ENCODE data around the gene SH3PXD2A. TPM values are rescaled to one million over a fixed set of nuclear protein-coding genes. Genes with fewer than 3 reads are reported as not detected.
"Not testable (repeated sequence)": the region's sequence is repeated elsewhere in the genome, so short reads cannot be mapped to it uniquely, and the experiment has no call there.

Gene SH3PXD2A
- total and polyA plus RNA-seq, 3 experiments from 2014 or later, result 0.48 to 8.0 (median 7.7) TPM

GRCh38 chr10:103606097-103606438, 249.3 kb downstream of the SH3PXD2A start:
- not testable (repeated sequence) for H3K9me3 ChIP-seq (ENCODE audit: low read length); H3K36me3 ChIP-seq (ENCODE audit: insufficient read depth, low read length); H3K27me3 Mint-ChIP-seq; H3K4me3 ChIP-seq (ENCODE audit: low read length); H3K4me3 Mint-ChIP-seq; DNase-seq; H3K4me1 Mint-ChIP-seq; H3K27me3 ChIP-seq (ENCODE audit: insufficient read depth, low read length, poor library complexity, severe bottlenecking); H3K4me1 ChIP-seq (ENCODE audit: insufficient read depth, low read length); H3K9me3 Mint-ChIP-seq; H3K27ac ChIP-seq (ENCODE audit: low read depth, low read length)
- ChIA-PET POLR2A (interaction anchor here (0.6 to 0.7 kb wide), 3 partner anchors 10 to 745 kb away, joined by 3 to 5 read pairs (median 4); no protein-coding TSS in a partner anchor), CTCF (interaction anchor here (0.8 to 2.6 kb wide), 9 partner anchors 8 to 246 kb away, joined by 3 to 55 read pairs (median 4); no protein-coding TSS in a partner anchor)
- peaks cover 0 to 34% (median 2%) of the 10 kb centered on the region in 3 donors for H3K36me3 Mint-ChIP-seq
- peak overlapping the region in 1 of 8 donors; percentile 42 for H3K27ac Mint-ChIP-seq

- Mint-ChIP-seq H3K4me1 (no peaks in the 10 kb centered on the region), H3K36me3 (peaks cover 0 to 31% (median 0%) of the 10 kb centered on the region in 3 donors), H3K27ac (peak overlapping the region in 2 of 8 donors; percentile 42 to 61), H3K27me3 (peaks cover 0 to 3% of the 10 kb centered on the region in 2 donors), H3K4me3 (no peak overlapping the region), H3K9me3 (no peaks in the 10 kb centered on the region)
- DNase-seq, result peak; percentile 10 to 61 (median 24)
- ChIA-PET POLR2A (no interaction called here), CTCF (interaction anchor here (0.8 to 2.6 kb wide), 12 partner anchors 9 to 246 kb away, joined by 3 to 55 read pairs (median 4); no protein-coding TSS in a partner anchor)
- no peak overlapping the region for H3K4me3 ChIP-seq (ENCODE audit: low read length)
- H3K9me3 ChIP-seq (ENCODE audit: low read length), result no peaks in the 10 kb centered on the region
- no peaks in the 10 kb centered on the region for H3K27me3 ChIP-seq (ENCODE audit: insufficient read depth, low read length, poor library complexity, severe bottlenecking)
- no peaks in the 10 kb centered on the region for H3K4me1 ChIP-seq (ENCODE audit: insufficient read depth, low read length)
- H3K27ac ChIP-seq (ENCODE audit: low read depth, low read length), result no peak overlapping the region
- no peaks in the 10 kb centered on the region for H3K36me3 ChIP-seq (ENCODE audit: insufficient read depth, low read length)
Measured at GRCh38 chr10:103605359-103606096, 249.8 kb downstream of the SH3PXD2A start.

DNA sequence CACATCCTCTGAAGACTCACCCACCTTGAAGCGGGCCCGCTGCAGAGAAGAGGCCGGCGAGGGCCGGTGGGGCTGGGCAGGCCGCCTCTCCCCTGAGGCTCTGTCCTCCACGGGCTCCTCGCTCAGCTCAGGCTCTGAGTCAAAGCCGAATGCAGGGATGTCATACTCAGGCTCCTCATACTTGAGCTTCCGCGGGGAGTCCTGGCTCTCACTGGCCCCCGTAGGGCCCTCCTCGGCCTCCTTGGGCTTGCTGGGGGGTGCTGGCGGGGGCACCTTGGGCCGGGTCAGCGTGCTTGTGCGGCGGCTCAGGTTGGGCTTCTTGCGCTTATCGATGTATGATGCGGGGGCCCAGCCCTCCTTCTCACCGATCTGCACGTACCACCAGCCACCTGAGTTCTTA, 252.0 kb downstream of the SH3PXD2A start:
- no peaks in the 10 kb centered on the region for H3K36me3 ChIP-seq (ENCODE audit: insufficient read depth, low read length)
- no peak overlapping the region for H3K4me3 Mint-ChIP-seq
- no peaks in the 10 kb centered on the region for H3K27me3 ChIP-seq (ENCODE audit: insufficient read depth, low read length, poor library complexity, severe bottlenecking)
- no peaks in the 10 kb centered on the region for H3K4me1 Mint-ChIP-seq
- peaks cover 0 to 3% of the 10 kb centered on the region in 2 donors for H3K27me3 Mint-ChIP-seq
- H3K27ac ChIP-seq (ENCODE audit: low read depth, low read length), result no peak overlapping the region
- CTCF ChIA-PET, result no interaction called here
- no peaks in the 10 kb centered on the region for H3K4me1 ChIP-seq (ENCODE audit: insufficient read depth, low read length)
- H3K9me3 ChIP-seq (ENCODE audit: low read length), result no peaks in the 10 kb centered on the region
- no peaks in the 10 kb centered on the region for H3K9me3 Mint-ChIP-seq
- no peak overlapping the region for H3K27ac Mint-ChIP-seq
- no peak for DNase-seq
- H3K36me3 Mint-ChIP-seq, result peaks cover 0 to 24% (median 0%) of the 10 kb centered on the region in 3 donors
- POLR2A ChIA-PET, result no interaction called here
- H3K4me3 ChIP-seq (ENCODE audit: low read length), result no peak overlapping the region

DNA sequence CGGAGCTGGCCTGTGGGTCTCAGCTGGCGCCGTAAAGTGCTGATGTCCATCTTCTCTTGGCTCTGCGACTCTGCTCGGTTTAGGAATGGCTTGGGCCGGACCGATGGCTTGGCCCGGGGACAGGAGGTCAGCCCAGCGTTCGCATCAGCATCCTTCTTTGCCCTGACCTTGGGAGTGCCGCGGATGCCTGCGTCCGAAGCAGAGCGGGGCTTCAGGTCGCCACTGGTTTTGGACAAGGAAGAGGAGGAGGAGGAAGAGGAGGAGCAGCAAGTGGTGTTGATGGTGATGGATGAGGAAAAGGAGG, 252.6 kb downstream of the SH3PXD2A start:
- H3K4me1 Mint-ChIP-seq, result no peaks in the 10 kb centered on the region
- Histone ChIP-seq H3K36me3 (ENCODE audit: insufficient read depth, low read length) (no peaks in the 10 kb centered on the region), H3K27me3 (ENCODE audit: insufficient read depth, low read length, poor library complexity, severe bottlenecking) (no peaks in the 10 kb centered on the region), H3K4me3 (ENCODE audit: low read length) (no peak overlapping the region), H3K4me1 (ENCODE audit: insufficient read depth, low read length) (no peaks in the 10 kb centered on the region), H3K27ac (ENCODE audit: low read depth, low read length) (no peak overlapping the region), H3K9me3 (ENCODE audit: low read length) (no peaks in the 10 kb centered on the region)
- H3K36me3 Mint-ChIP-seq, result peaks cover 0 to 24% (median 0%) of the 10 kb centered on the region in 3 donors
- ChIA-PET CTCF (interaction anchor here (1.5 kb wide), 1 partner anchor 83 kb away, joined by 5 read pairs; no protein-coding TSS in a partner anchor), POLR2A (no interaction called here)
- H3K27ac Mint-ChIP-seq, result peak overlapping the region in 1 of 8 donors; percentile 72
- peaks cover 0 to 3% of the 10 kb centered on the region in 2 donors for H3K27me3 Mint-ChIP-seq
- no peaks in the 10 kb centered on the region for H3K9me3 Mint-ChIP-seq
- no peak for DNase-seq
- no peak overlapping the region for H3K4me3 Mint-ChIP-seq

DNA sequence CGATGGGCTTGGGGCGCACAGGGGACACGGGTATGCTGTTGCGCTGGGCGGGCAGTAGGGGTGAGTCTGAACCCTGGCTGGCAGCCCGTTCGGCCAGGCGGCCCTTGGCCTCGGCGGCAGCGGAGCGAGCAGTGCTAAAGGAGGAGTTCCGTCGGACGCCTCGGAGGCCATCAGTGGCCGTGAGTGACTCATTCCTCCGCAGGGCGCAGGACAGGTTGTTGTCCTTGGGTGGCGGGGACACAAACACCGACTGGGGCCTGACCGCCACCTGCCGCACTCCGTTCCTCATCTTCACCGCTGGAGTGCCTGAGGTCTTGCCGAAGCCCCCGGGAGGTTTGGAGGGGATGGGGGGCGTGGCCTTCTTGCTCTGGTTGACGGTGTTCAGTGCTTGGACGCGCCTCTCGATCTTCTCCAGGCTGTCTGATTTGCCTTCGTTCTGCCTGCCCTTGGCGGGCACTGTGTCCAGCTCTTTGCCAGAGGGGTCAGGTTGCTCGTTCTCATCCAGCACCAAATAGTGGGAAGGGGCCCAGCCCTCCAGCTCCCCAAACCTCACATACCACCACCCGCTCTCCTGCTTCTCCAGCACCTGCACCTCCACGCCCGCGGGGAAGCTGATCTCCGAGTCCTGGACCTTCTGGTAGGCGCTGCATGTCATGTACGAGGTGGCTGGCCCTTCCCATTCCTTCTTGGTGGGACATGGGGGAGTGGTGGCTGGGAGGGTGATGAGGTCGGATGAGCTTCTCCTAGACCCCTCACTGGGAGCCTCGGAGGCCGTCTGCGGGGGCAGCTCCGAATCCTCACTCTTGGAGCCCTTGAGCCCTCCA, 253.1 kb downstream of the SH3PXD2A start:
- Mint-ChIP-seq H3K27me3 (peaks cover 0 to 3% of the 10 kb centered on the region in 2 donors), H3K27ac (no peak overlapping the region), H3K4me1 (no peaks in the 10 kb centered on the region), H3K36me3 (peaks cover 0 to 24% (median 0%) of the 10 kb centered on the region in 3 donors), H3K9me3 (no peaks in the 10 kb centered on the region), H3K4me3 (no peak overlapping the region)
- Histone ChIP-seq H3K4me1 (ENCODE audit: insufficient read depth, low read length) (no peaks in the 10 kb centered on the region), H3K9me3 (ENCODE audit: low read length) (no peaks in the 10 kb centered on the region), H3K36me3 (ENCODE audit: insufficient read depth, low read length) (no peaks in the 10 kb centered on the region), H3K27me3 (ENCODE audit: insufficient read depth, low read length, poor library complexity, severe bottlenecking) (no peaks in the 10 kb centered on the region), H3K27ac (ENCODE audit: low read depth, low read length) (no peak overlapping the region), H3K4me3 (ENCODE audit: low read length) (no peak overlapping the region)
- POLR2A ChIA-PET, result no interaction called here
- DNase-seq, result no peak
- CTCF ChIA-PET, result interaction anchor here (1.5 kb wide), 1 partner anchor 84 kb away, joined by 5 read pairs; no protein-coding TSS in a partner anchor

DNA sequence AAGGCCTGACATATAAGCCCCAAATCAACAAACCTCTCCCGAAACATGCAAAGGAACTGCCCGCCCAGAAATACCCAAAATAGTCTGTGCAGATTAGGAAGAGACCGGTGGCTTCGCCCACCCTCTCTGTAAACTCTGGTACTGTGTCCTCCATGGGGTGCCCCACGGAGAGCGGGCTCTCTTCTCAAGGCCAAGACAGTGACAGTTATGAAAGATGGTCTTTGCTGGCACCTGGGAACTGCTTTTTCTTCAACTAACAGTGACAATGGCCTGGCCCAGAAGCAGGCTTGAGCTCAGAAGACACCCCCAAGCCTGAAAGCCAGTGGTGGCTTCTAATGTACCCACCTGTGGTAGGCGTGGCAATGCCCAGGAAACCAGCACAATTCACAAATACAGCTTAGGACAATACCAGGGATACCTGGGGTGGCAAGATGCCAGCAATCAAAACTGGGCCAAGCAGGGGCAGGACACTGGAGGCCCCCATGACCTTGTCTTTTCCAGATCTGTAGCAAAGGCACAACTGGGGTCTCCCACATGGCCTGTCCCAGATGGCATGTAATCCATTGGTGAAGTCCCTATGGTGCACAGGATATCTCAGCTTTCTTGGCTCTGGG, 254.3 kb downstream of the SH3PXD2A start:
- Mint-ChIP-seq H3K4me1 (no peaks in the 10 kb centered on the region), H3K27ac (peak overlapping the region in 1 of 8 donors; percentile 47), H3K9me3 (no peaks in the 10 kb centered on the region), H3K27me3 (peaks cover 0 to 2% of the 10 kb centered on the region in 2 donors), H3K4me3 (no peak overlapping the region), H3K36me3 (peaks cover 0 to 24% (median 0%) of the 10 kb centered on the region in 3 donors)
- CTCF ChIA-PET, result interaction anchor here (1.5 kb wide), 1 partner anchor 85 kb away, joined by 5 read pairs; no protein-coding TSS in a partner anchor
- no peaks in the 10 kb centered on the region for H3K36me3 ChIP-seq (ENCODE audit: insufficient read depth, low read length)
- POLR2A ChIA-PET, result no interaction called here
- no peak for DNase-seq
- H3K27ac ChIP-seq (ENCODE audit: low read depth, low read length), result no peak overlapping the region
- no peaks in the 10 kb centered on the region for H3K4me1 ChIP-seq (ENCODE audit: insufficient read depth, low read length)
- no peak overlapping the region for H3K4me3 ChIP-seq (ENCODE audit: low read length)
- H3K9me3 ChIP-seq (ENCODE audit: low read length), result no peaks in the 10 kb centered on the region
- H3K27me3 ChIP-seq (ENCODE audit: insufficient read depth, low read length, poor library complexity, severe bottlenecking), result no peaks in the 10 kb centered on the region

DNA sequence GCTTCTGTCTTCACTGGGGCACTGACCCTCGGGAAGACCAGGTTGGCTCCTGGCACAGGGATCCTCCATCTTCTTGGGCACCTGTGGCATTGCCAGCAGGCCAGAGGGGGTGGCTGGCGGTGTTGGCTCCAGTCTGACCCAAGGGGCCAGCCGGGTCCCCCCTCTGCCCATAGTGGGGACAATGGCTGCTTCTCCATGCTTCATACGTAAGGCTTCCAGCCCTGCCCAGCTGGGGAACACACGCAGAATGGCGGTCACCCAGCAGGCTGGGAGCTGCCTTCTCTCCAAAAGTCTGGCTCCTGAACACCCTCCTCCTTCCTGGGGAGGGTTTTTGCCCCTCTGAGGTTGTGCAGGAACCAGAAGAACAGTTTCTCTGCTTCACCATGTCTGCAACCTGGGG, 255.1 kb downstream of the SH3PXD2A start:
- H3K4me1 ChIP-seq (ENCODE audit: insufficient read depth, low read length), result no peaks in the 10 kb centered on the region
- CTCF ChIA-PET, result interaction anchor here (1.3 kb wide), 1 partner anchor 86 kb away, joined by 6 read pairs; no protein-coding TSS in a partner anchor
- H3K27me3 ChIP-seq (ENCODE audit: insufficient read depth, low read length, poor library complexity, severe bottlenecking), result no peaks in the 10 kb centered on the region
- Mint-ChIP-seq H3K27ac (no peak overlapping the region), H3K4me1 (no peaks in the 10 kb centered on the region), H3K9me3 (no peaks in the 10 kb centered on the region), H3K36me3 (peaks cover 0 to 21% (median 0%) of the 10 kb centered on the region in 3 donors), H3K4me3 (no peak overlapping the region), H3K27me3 (no peaks in the 10 kb centered on the region)
- POLR2A ChIA-PET, result no interaction called here
- H3K27ac ChIP-seq (ENCODE audit: low read depth, low read length), result no peak overlapping the region
- H3K36me3 ChIP-seq (ENCODE audit: insufficient read depth, low read length), result no peaks in the 10 kb centered on the region
- DNase-seq, result no peak
- H3K4me3 ChIP-seq (ENCODE audit: low read length), result no peak overlapping the region
- H3K9me3 ChIP-seq (ENCODE audit: low read length), result no peaks in the 10 kb centered on the region

All from CD8-positive, alpha-beta memory T cell (primary cell).